Hippocampal formation (tissue), 2 donors: ENCODE results near the gene C7orf25.
"Not testable (repeated sequence)": the region's sequence is repeated elsewhere in the genome, so short reads cannot be mapped to it uniquely, and the experiment has no call there.

Experiments used
- DNase-seq, 2 donors: peaks; one replicate each; lab custom pipeline; 2025; lab: John Stamatoyannopoulos, UW

The C7orf25 gene

GRCh38 chr7:42929449-42929848 lies 17.6 kb upstream of the C7orf25 start:
- DNase-seq, result no peak

GRCh38 chr7:42928754-42929153 lies 16.9 kb upstream of the C7orf25 start:
- DNase-seq, result no peak

GRCh38 chr7:42926204-42926603 lies 14.3 kb upstream of the C7orf25 start:
- DNase-seq, result no peak

GRCh38 chr7:42925630-42926029 lies 13.8 kb upstream of the C7orf25 start:
- DNase-seq, result no peak

- no peak for DNase-seq
Measured at GRCh38 chr7:42924223-42924838, 12.5 kb upstream of the C7orf25 start.

- no peak for DNase-seq
Measured at GRCh38 chr7:42922017-42922753, 10.3 kb upstream of the C7orf25 start.

- DNase-seq, result no peak
Measured at GRCh38 chr7:42915356-42915755, 3.5 kb upstream of the C7orf25 start.

GRCh38 chr7:42914421-42915045 lies 2.7 kb upstream of the C7orf25 start:
- DNase-seq, result no peak

GRCh38 chr7:42914009-42914408 lies 2.1 kb upstream of the C7orf25 start:
- DNase-seq, result no peak

GRCh38 chr7:42913591-42913990 lies 1.7 kb upstream of the C7orf25 start:
- no peak for DNase-seq

- peak; percentile 19 to 36 for DNase-seq
Measured at GRCh38 chr7:42910306-42910705, 1.6 kb downstream of the C7orf25 start.

GRCh38 chr7:42907316-42907715 lies 4.6 kb downstream of the C7orf25 start:
- no peak for DNase-seq

- DNase-seq, result no peak
Measured at GRCh38 chr7:42906181-42906580, 5.7 kb downstream of the C7orf25 start.

GRCh38 chr7:42902331-42902730 lies 9.5 kb downstream of the C7orf25 start:
- DNase-seq, result no peak

- no peak for DNase-seq
Measured at GRCh38 chr7:42900842-42901241, 11.0 kb downstream of the C7orf25 start.

GRCh38 chr7:42893346-42894240 lies 18.3 kb downstream of the C7orf25 start:
- no peak for DNase-seq

- no peak for DNase-seq
Measured at GRCh38 chr7:42886893-42887505, 24.9 kb downstream of the C7orf25 start.

- no peak for DNase-seq
Measured at GRCh38 chr7:42886129-42886528, 25.7 kb downstream of the C7orf25 start.

GRCh38 chr7:42885183-42885582 lies 26.7 kb downstream of the C7orf25 start:
- DNase-seq, result not testable (repeated sequence)

- DNase-seq, result no peak
Measured at GRCh38 chr7:42883950-42884349, 27.9 kb downstream of the C7orf25 start.

- DNase-seq, result no peak
Measured at GRCh38 chr7:42880392-42880791, 31.5 kb downstream of the C7orf25 start.

- DNase-seq, result no peak
Measured at GRCh38 chr7:42878303-42878702, 33.6 kb downstream of the C7orf25 start.
